WI38 (cell line): ENCODE measurements around the gene GATA6.

Experiments used
- H3K4me3 ChIP-seq: 2 replicates; pipeline ENCODE4 v1.5.1; 2011; ENCODE audit warnings: low read depth, mild to moderate bottlenecking, control low read depth, low read length
- CTCF ChIP-seq: IDR thresholded peaks from 2 replicates; pipeline ENCODE4 v1.5.1; 2012; ENCODE audit warnings: low read depth, mild to moderate bottlenecking, control low read depth, low read length

GATA6 gene

GRCh38 chr18:22171258-22172119, 2.1 kb downstream of the GATA6 start:
- TF ChIP-seq CTCF: no peak
- peak overlapping the region; percentile 86 for H3K4me3 ChIP-seq

- no peak for TF ChIP-seq CTCF
- peak overlapping the region; percentile 46 for H3K4me3 ChIP-seq
Observed at GRCh38 chr18:22172120-22172582, 2.8 kb downstream of the GATA6 start.

- peak overlapping the region; percentile 46 for H3K4me3 ChIP-seq
- TF ChIP-seq CTCF: no peak
Observed at GRCh38 chr18:22172594-22173049, 3.2 kb downstream of the GATA6 start.

- no peak overlapping the region for H3K4me3 ChIP-seq
- TF ChIP-seq CTCF: no peak
Observed at GRCh38 chr18:22173221-22173927, 4.0 kb downstream of the GATA6 start.

- no peak overlapping the region for H3K4me3 ChIP-seq
Observed at GRCh38 chr18:22173928-22174301, 4.5 kb downstream of the GATA6 start.

GRCh38 chr18:22174341-22175145, 5.2 kb downstream of the GATA6 start:
- H3K4me3 ChIP-seq: no peak overlapping the region
- no peak for TF ChIP-seq CTCF

More at GRCh38 chr18:22173928-22174301, 4.5 kb downstream of the GATA6 start:
- TF ChIP-seq CTCF: no peak
